ENCODE measurements around the gene FBXL3.

FBXL3 gene

GRCh38 chr13:77056382-77056781 is 29.4 kb upstream of the FBXL3 start:
- DNase-seq (ENCODE audit: low spot score) = no peak
- no peak overlapping the region for H3K27ac ChIP-seq
- no peak overlapping the region for H3K4me3 ChIP-seq
- no peak for TF ChIP-seq CTCF (IDR thresholded peaks at IDR 0.05)

- no peak for DNase-seq (ENCODE audit: low spot score)
- Histone ChIP-seq H3K4me3 (no peak overlapping the region), H3K27ac (no peak overlapping the region)
- TF ChIP-seq CTCF (IDR thresholded peaks at IDR 0.05) = no peak
Measured at GRCh38 chr13:77055158-77055557, 28.2 kb upstream of the FBXL3 start.

- DNase-seq (ENCODE audit: low spot score) = no peak
- no peak for TF ChIP-seq CTCF (IDR thresholded peaks at IDR 0.05)
- Histone ChIP-seq H3K4me3 (no peak overlapping the region), H3K27ac (no peak overlapping the region)
Measured at GRCh38 chr13:77053192-77053591, 26.2 kb upstream of the FBXL3 start.

- DNase-seq (ENCODE audit: low spot score) = no peak
- no peak for TF ChIP-seq CTCF (IDR thresholded peaks at IDR 0.05)
- no peak overlapping the region for H3K27ac ChIP-seq
Measured at GRCh38 chr13:77048681-77049080, 21.7 kb upstream of the FBXL3 start.

GRCh38 chr13:77047649-77048343 is 20.8 kb upstream of the FBXL3 start:
- no peak for TF ChIP-seq CTCF (IDR thresholded peaks at IDR 0.05)
- Histone ChIP-seq H3K27ac (no peak overlapping the region), H3K4me3 (no peak overlapping the region)
- no peak for DNase-seq (ENCODE audit: low spot score)

More at GRCh38 chr13:77048681-77049080, 21.7 kb upstream of the FBXL3 start:
- H3K4me3 ChIP-seq = no peak overlapping the region

GRCh38 chr13:77042566-77043177 is 15.7 kb upstream of the FBXL3 start:
- Histone ChIP-seq H3K27ac (no peak overlapping the region), H3K4me3 (no peak overlapping the region)
- TF ChIP-seq CTCF (IDR thresholded peaks at IDR 0.05) = no peak
- no peak for DNase-seq (ENCODE audit: low spot score)

GRCh38 chr13:77040835-77041234 is 13.9 kb upstream of the FBXL3 start:
- no peak for DNase-seq (ENCODE audit: low spot score)
- H3K27ac ChIP-seq = no peak overlapping the region
- TF ChIP-seq CTCF (IDR thresholded peaks at IDR 0.05) = no peak
- H3K4me3 ChIP-seq = no peak overlapping the region

Data from coronary artery (tissue), 2 donors.